ENCODE results near the gene SPAG7.

Gene SPAG7

GRCh38 chr17:4956493-4957061 lies 11.0 kb downstream of the SPAG7 start:
- no peak overlapping the region for H3K27ac ChIP-seq
- TF ChIP-seq, protein P1, sequence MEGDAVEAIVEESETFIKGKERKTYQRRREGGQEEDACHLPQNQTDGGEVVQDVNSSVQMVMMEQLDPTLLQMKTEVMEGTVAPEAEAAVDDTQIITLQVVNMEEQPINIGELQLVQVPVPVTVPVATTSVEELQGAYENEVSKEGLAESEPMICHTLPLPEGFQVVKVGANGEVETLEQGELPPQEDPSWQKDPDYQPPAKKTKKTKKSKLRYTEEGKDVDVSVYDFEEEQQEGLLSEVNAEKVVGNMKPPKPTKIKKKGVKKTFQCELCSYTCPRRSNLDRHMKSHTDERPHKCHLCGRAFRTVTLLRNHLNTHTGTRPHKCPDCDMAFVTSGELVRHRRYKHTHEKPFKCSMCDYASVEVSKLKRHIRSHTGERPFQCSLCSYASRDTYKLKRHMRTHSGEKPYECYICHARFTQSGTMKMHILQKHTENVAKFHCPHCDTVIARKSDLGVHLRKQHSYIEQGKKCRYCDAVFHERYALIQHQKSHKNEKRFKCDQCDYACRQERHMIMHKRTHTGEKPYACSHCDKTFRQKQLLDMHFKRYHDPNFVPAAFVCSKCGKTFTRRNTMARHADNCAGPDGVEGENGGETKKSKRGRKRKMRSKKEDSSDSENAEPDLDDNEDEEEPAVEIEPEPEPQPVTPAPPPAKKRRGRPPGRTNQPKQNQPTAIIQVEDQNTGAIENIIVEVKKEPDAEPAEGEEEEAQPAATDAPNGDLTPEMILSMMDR (conservative IDR thresholded peaks at IDR 0.05), result no peak

GRCh38 chr17:4955091-4955490 lies 12.5 kb downstream of the SPAG7 start:
- H3K27ac ChIP-seq, result no peak overlapping the region
- TF ChIP-seq, protein P1 (conservative IDR thresholded peaks at IDR 0.05), result no peak

GRCh38 chr17:4953451-4953961 lies 14.1 kb downstream of the SPAG7 start:
- H3K27ac ChIP-seq, result no peak overlapping the region
- TF ChIP-seq, protein P1 (conservative IDR thresholded peaks at IDR 0.05), result no peak

DNA sequence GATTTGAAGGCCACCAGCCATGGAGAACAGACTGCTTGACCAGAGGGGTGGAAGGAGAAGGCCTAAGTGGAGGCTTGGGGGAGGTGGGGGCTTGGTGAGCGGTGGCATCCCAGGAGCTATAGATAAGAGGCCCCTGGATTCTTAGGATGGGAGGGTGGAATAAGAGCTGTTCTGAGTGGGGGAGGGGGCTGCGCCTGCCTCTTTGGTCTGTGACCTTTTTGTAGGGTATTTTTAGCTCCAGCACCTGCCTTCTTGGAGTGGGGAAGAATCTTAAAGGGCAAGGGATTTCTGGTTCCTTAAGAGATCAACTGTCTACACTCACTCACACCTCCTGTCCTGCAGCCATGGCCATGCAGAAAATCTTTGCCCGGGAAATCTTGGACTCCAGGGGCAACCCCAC lies 16.1 kb downstream of the SPAG7 start:
- H3K27ac ChIP-seq, result no peak overlapping the region
- TF ChIP-seq, protein P1 (conservative IDR thresholded peaks at IDR 0.05), result no peak

- H3K27ac ChIP-seq, result peak within 1 kb of the TSS; percentile 91
- TF ChIP-seq, protein P1 (conservative IDR thresholded peaks at IDR 0.05), result no peak
These were observed 16.8 kb downstream of the SPAG7 start, which contains the start of gene ENO3 for GRCh38 chr17:4950746-4951204. TSS of gene ENO3 (plus strand) at chr17:4951119. CDS start at chr17:4951830, 711 bp downstream.

DNA sequence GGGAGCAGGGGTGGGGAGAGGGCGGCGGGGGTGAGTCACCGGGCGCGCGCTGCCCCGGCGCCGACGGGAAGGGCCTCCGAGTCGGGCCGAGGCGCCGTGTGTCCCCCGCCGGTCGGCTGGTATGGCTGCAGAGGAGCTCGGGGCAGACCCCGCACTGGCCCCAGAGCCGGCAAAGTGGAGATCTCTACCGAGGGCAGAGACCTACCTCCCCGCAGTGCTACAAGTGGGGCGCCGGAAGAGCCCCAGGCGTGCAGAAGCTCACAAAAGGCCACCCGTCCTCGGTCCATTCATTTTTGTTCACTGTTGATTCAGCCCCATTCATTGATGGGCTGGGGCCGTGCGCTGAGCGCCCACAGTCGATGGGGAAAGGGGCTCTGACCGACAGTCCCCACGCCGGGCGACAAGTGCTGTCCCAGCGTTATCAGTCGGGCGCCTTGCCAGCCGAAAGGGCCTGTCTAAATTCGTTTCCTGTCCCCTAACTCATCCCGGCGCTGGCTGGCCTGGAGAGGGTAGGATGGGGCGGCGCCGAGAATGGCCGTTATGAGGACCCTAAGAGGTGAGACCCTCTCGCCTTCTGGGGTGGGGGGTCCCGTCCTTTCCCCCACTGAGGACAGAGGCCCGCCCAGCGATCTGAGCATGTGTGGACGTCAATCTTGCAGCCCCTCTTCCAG lies 17.4 kb downstream of the SPAG7 start:
- TF ChIP-seq, protein P1 (conservative IDR thresholded peaks at IDR 0.05), result no peak
- peak overlapping the region; percentile 91 for H3K27ac ChIP-seq

DNA sequence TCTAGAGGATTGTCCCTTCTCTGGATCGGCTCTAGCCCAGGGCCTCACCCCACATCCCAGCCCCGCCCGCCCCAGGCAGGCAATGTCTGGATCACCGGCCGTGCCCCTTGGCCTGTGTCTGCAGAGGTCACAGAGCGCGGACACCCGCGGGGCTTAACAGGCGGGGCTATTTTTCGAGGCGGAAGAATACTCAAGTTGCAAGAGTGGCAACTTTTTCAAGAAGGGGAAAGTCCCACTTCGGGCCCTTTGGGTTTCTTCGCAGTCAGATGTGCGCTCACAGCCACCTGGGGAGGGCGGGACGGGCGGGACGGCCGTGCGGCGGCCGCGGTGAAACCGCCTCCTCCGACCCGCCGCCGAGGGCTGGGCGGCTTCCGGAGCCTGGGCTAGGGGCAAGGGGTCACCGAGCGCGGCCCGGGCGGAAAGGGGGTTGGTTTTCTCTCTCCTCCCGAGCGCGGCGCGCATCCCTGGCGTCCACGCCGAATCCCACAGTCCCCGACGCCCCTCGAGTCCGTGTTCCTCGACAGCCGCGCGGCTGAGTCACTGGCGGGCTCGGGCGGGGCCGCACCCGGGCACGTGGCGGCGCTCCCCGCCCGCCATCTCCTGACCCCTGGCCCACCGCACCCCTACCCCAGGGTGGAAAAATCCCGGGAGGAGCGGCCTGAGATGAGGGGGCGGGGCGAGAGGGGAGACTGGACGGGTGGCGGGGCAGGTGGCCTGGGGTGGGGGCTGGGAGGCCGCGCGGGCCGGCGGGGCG lies 18.1 kb downstream of the SPAG7 start:
- H3K27ac ChIP-seq, result peak overlapping the region; percentile 91
- TF ChIP-seq, protein P1 (conservative IDR thresholded peaks at IDR 0.05), result no peak

All from VCaP (cell line).